ENCODE data around the gene AMPD2. TPM values are rescaled to one million over a fixed set of nuclear protein-coding genes. Genes with fewer than 3 reads are reported as not detected.

The AMPD2 gene
- total RNA-seq, 4 donors from 2014 or later, result 21.3 to 59.7 (median 39.0) TPM

DNA sequence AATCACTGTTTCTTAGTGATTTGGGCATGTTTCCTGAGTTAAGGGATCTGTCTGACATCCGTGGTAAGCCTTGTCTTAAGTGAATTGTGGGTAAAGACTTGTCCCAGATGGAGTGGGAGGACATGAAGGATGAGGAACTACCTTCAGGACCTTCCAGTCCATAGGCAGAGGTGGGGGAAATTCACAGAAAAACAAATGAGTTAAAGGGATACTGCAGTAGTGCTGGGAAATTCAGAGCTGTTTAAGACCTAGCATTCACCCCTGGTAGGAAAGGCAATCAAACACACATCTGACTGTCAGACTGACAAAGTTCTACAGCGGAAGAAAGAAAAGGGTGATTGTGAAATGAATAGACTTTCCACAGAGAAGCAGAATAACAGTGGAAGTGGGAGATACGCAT, 3.2 kb upstream of the AMPD2 start:
- H3K36me3 ChIP-seq, result no peaks in the 10 kb centered on the region
- WGBS, 2 donors (ENCODE audit: low coverage in 1 of 2), result 60 to 64% methylated on average over 2 to 3 of the region's 3 CpGs
- TF ChIP-seq EP300 (IDR thresholded peaks at IDR 0.05; ENCODE audit: low read depth), result no peak
- no peak for TF ChIP-seq POLR2AphosphoS5 (IDR thresholded peaks at IDR 0.05)
- TF ChIP-seq POLR2A (IDR thresholded peaks at IDR 0.05), result no peak
- intact Hi-C loops (cut with DNase I; ENCODE audit: low total_unique reads) (no loop called here), in situ Hi-C loops (cut with MboI; ENCODE audit: low pct_ligation_motif_present in 1 of 4, low pct_unique_long_range_greater_than_20kb in 1 of 4, low sequenced_read_pairs in 3 of 4) (no loop called here)
- no peak for DNase-seq
- no peaks in the 10 kb centered on the region for H3K9me3 ChIP-seq
- H3K4me1 ChIP-seq, result peaks cover 4 to 26% (median 14%) of the 10 kb centered on the region in 4 donors
- peak overlapping the region in 3 of 4 donors; percentile 14 to 54 (median 38) for H3K27ac ChIP-seq
- no peaks in the 10 kb centered on the region for H3K27me3 ChIP-seq
- no peak overlapping the region for H3K4me3 ChIP-seq

DNA sequence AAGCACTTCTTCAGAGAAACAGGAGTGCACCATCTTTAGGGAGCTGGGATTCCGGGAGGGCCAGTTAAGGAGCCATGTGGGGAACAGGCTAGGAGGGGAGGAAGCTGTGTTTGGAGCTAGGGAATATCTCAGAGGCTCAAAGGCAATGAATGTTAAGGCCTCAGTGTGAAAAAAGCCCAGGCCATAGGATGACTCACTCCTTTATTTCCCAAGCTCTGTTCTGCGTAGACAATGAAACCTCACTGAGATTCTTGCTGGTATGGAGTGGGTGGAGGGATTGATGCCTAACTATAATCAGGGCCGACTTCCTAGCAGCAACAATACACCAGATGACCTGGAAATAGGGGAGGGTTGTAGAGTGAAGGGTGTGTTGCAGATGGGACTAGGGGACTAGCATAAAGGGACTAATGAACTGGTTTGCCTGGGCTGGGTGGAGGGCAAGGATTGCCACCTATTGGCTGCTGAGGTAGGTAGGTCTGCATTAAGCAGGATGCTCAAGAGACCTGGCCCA, 2.3 kb upstream of the AMPD2 start:
- Histone ChIP-seq H3K4me1 (peaks cover 9 to 35% (median 19%) of the 10 kb centered on the region in 4 donors), H3K36me3 (no peaks in the 10 kb centered on the region), H3K4me3 (no peak overlapping the region), H3K9me3 (no peaks in the 10 kb centered on the region), H3K27ac (peak overlapping the region in 2 of 4 donors; percentile 38 to 54), H3K27me3 (no peaks in the 10 kb centered on the region)
- intact Hi-C loops (cut with DNase I; ENCODE audit: low total_unique reads) (no loop called here), in situ Hi-C loops (cut with MboI; ENCODE audit: low pct_ligation_motif_present in 1 of 4, low pct_unique_long_range_greater_than_20kb in 1 of 4, low sequenced_read_pairs in 3 of 4) (no loop called here)
- 50 to 100% methylated on average over 1 to 3 of the region's 3 CpGs for WGBS, 2 donors (ENCODE audit: low coverage in 1 of 2)
- TF ChIP-seq, protein P1, sequence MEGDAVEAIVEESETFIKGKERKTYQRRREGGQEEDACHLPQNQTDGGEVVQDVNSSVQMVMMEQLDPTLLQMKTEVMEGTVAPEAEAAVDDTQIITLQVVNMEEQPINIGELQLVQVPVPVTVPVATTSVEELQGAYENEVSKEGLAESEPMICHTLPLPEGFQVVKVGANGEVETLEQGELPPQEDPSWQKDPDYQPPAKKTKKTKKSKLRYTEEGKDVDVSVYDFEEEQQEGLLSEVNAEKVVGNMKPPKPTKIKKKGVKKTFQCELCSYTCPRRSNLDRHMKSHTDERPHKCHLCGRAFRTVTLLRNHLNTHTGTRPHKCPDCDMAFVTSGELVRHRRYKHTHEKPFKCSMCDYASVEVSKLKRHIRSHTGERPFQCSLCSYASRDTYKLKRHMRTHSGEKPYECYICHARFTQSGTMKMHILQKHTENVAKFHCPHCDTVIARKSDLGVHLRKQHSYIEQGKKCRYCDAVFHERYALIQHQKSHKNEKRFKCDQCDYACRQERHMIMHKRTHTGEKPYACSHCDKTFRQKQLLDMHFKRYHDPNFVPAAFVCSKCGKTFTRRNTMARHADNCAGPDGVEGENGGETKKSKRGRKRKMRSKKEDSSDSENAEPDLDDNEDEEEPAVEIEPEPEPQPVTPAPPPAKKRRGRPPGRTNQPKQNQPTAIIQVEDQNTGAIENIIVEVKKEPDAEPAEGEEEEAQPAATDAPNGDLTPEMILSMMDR (IDR thresholded peaks at IDR 0.05), result no peak
- TF ChIP-seq POLR2AphosphoS5 (IDR thresholded peaks at IDR 0.05) (no peak), POLR2A (IDR thresholded peaks at IDR 0.05) (no peak), EP300 (IDR thresholded peaks at IDR 0.05; ENCODE audit: low read depth) (no peak)
- no peak for DNase-seq

DNA sequence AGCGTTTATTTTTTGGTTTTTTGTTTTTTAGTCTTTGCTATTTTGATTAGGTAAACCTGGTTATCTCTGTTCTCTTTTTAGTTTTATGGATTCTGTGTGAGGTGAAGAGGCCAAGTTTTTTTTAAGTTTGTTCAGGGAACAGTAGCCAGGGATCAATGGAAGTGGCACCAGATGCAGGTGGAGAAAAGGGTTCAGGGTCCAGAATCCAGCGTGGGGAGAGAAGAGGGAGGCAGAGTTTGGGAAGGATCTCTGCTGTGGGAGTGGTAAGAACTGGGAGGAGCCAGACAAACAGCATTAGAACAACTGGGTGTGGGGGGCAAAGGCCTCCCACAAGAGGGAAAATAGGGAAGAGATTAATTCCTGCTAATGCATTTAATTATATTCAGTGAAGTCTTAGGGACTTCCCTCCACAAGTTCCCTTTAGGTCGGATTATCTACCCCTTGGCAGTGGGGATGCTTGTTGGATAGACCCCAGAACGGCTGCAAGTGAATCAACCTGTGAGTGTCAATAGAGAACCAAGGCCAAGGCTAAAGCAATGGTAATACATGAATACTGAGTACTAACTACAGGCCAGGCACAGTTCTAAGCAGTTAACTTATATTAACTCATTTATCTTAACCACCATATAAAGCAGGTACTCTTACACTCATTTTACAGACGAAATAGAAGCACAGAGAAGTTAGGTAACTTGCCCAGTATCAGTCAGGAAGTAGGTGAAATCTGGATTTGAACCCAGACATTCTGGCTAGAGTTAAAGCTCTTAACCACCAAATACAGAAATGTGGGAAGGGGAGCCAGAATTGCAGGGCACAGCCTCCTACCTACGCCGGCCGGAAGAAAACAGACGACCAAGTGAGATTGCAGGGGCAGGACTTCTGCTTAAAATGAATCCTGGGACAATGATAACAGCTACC, 719 bp upstream of the AMPD2 start:
- no peak for DNase-seq
- no peaks in the 10 kb centered on the region for H3K36me3 ChIP-seq
- peak overlapping the region; percentile 83 to 89 (median 84) for H3K27ac ChIP-seq
- H3K27me3 ChIP-seq, result no peaks in the 10 kb centered on the region
- in situ Hi-C loops (cut with MboI; ENCODE audit: low pct_ligation_motif_present in 1 of 4, low pct_unique_long_range_greater_than_20kb in 1 of 4, low sequenced_read_pairs in 3 of 4), result no loop called here
- 19 to 32% methylated on average over 7 to 9 of the region's 9 CpGs for WGBS, 2 donors (ENCODE audit: low coverage in 1 of 2)
- H3K4me1 ChIP-seq, result peaks cover 9 to 46% (median 27%) of the 10 kb centered on the region in 4 donors
- intact Hi-C loops (cut with DNase I; ENCODE audit: low total_unique reads), result no loop called here
- H3K4me3 ChIP-seq, result peak overlapping the region in 3 of 4 donors; percentile 56 to 60 (median 56)
- no peak for TF ChIP-seq EP300 (IDR thresholded peaks at IDR 0.05; ENCODE audit: low read depth)
- no peak for TF ChIP-seq POLR2A (IDR thresholded peaks at IDR 0.05)
- no peak for TF ChIP-seq POLR2AphosphoS5 (IDR thresholded peaks at IDR 0.05)
- TF ChIP-seq, protein P1 (IDR thresholded peaks at IDR 0.05), result no peak
- no peaks in the 10 kb centered on the region for H3K9me3 ChIP-seq

DNA sequence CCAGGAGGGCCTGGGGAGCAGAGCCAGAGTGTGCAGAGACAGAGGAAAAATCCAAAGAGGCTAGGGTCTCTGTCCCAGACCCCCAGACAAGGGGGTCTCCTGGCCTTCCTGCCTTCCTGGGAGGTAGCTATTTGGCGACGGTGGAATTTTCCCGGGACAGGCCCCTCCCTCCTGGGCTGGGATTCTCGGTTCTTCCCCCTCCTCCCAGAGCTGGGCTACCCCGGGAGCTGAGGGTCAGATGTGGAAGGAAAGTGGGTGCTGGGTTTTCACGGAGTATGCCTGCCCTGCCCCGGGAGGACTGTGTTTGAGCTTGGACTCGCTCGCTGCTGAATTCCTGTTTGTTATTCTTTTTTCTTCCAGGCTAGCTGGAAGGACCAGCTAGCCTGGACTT, 759 bp downstream of the AMPD2 start:
- H3K27ac ChIP-seq, result peak overlapping the region; percentile 83 to 89 (median 84)
- no peaks in the 10 kb centered on the region for H3K9me3 ChIP-seq
- intact Hi-C loops (cut with DNase I; ENCODE audit: low total_unique reads), result no loop called here
- TF ChIP-seq, protein P1 (IDR thresholded peaks at IDR 0.05), result no peak
- TF ChIP-seq EP300 (IDR thresholded peaks at IDR 0.05; ENCODE audit: low read depth) (no peak), POLR2A (IDR thresholded peaks at IDR 0.05) (no peak), POLR2AphosphoS5 (IDR thresholded peaks at IDR 0.05) (no peak)
- no peaks in the 10 kb centered on the region for H3K27me3 ChIP-seq
- DNase-seq, result peak; percentile 44
- H3K36me3 ChIP-seq, result no peaks in the 10 kb centered on the region
- H3K4me3 ChIP-seq, result peak overlapping the region; percentile 55 to 60 (median 56)
- in situ Hi-C loops (cut with MboI; ENCODE audit: low pct_ligation_motif_present in 1 of 4, low pct_unique_long_range_greater_than_20kb in 1 of 4, low sequenced_read_pairs in 3 of 4), result loop anchor here in 2 of 4 donors (5.0 to 10.0 kb wide), 2 partner anchors 73 to 76 kb away; partner anchors contain the start of gene GNAI3 (in 2 of the 2)
- H3K4me1 ChIP-seq, result peaks cover 9 to 48% (median 30%) of the 10 kb centered on the region in 4 donors
- 0% methylated on average over 9 of the region's 9 CpGs; no CpG with 5 or more reads in 1 of the 2 donors for WGBS, 2 donors (ENCODE audit: low coverage in 1 of 2)

Measured in transverse colon (tissue), 4 donors.